ENCODE measurements around the gene MSMO1. TPM values are rescaled to one million over a fixed set of nuclear protein-coding genes. Genes with fewer than 3 reads are reported as not detected.

MSMO1 gene
- total and polyA plus RNA-seq, 2 experiments from 2014 or later = 145 to 272 TPM

DNA sequence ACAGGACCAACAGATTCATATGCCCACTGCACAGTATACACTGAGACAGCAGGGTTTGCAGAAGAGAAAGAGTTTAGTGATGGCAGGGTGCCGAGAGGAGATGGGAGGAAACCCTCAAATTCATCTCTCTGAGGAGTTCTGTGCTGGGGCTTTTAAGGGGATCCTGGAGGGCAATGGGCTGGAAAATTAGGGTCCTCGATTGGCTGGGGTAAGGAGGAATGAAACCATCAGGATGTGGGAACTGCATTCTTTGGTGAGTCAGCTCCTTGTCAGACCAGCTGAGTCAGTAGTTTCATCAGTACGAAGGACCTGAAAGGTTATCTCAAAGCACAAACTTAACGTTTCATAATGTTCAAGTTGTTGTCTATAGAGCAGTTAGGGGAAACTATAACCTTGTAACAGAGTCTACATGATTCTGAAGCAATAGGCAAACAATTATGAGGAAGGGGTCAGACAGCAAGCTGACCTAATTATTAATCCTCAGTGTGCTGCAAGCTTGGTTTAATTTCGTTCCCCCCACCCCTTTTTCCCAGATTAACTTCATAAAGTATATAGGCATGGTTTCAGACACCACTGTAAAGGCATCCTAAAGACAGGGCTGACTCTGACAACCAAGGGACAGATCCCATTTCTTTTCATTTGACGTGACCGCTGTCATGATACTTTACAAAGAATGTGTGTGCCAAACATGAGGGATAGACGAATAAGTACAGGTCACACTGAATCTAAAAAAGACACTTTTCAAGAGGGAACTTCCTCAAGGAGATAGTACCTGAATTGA is 1.5 kb upstream of the MSMO1 start:
- H3K4me3 Mint-ChIP-seq = no peak overlapping the region; the same call in 1 of the 3 replicates
- Histone ChIP-seq H3K4me3 (peak overlapping the region; percentile 68), H3F3A (replicated peaks; ENCODE audit: low read depth) (no peaks in the 10 kb centered on the region; the same call in 1 of the 2 replicates), H3K27me3 (ENCODE audit: insufficient read depth) (no peaks in the 10 kb centered on the region), H3K9me2 (ENCODE audit: insufficient read depth) (no peaks in the 10 kb centered on the region), H3K4me2 (peak overlapping the region; percentile 84), H3K27ac (ENCODE audit: low read depth) (peak overlapping the region; percentile 96), H3K36me3 (ENCODE audit: insufficient read depth) (peaks cover 10% of the 10 kb centered on the region), H3K79me2 (replicated peaks; ENCODE audit: insufficient read depth) (peaks cover 34% of the 10 kb centered on the region), H3K4me1 (ENCODE audit: insufficient read depth) (peaks cover 25% of the 10 kb centered on the region), H2AFZ (peak overlapping the region; percentile 19; the same call in 1 of the 2 replicates), H4K20me1 (replicated peaks; ENCODE audit: insufficient read depth) (peaks cover 25% of the 10 kb centered on the region)
- ATAC-seq (no peak), DNase-seq (ENCODE audit: low spot score) (peak; percentile 61)
- H3K27me3 Mint-ChIP-seq (ENCODE audit: insufficient read depth, low read depth, poor library complexity) = peaks cover 5% of the 10 kb centered on the region
- TF ChIP-seq, protein P1, sequence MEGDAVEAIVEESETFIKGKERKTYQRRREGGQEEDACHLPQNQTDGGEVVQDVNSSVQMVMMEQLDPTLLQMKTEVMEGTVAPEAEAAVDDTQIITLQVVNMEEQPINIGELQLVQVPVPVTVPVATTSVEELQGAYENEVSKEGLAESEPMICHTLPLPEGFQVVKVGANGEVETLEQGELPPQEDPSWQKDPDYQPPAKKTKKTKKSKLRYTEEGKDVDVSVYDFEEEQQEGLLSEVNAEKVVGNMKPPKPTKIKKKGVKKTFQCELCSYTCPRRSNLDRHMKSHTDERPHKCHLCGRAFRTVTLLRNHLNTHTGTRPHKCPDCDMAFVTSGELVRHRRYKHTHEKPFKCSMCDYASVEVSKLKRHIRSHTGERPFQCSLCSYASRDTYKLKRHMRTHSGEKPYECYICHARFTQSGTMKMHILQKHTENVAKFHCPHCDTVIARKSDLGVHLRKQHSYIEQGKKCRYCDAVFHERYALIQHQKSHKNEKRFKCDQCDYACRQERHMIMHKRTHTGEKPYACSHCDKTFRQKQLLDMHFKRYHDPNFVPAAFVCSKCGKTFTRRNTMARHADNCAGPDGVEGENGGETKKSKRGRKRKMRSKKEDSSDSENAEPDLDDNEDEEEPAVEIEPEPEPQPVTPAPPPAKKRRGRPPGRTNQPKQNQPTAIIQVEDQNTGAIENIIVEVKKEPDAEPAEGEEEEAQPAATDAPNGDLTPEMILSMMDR (conservative IDR thresholded peaks at IDR 0.05; ENCODE audit: low read depth in 2 of 2) = no peak
- TF ChIP-seq, protein P2, sequence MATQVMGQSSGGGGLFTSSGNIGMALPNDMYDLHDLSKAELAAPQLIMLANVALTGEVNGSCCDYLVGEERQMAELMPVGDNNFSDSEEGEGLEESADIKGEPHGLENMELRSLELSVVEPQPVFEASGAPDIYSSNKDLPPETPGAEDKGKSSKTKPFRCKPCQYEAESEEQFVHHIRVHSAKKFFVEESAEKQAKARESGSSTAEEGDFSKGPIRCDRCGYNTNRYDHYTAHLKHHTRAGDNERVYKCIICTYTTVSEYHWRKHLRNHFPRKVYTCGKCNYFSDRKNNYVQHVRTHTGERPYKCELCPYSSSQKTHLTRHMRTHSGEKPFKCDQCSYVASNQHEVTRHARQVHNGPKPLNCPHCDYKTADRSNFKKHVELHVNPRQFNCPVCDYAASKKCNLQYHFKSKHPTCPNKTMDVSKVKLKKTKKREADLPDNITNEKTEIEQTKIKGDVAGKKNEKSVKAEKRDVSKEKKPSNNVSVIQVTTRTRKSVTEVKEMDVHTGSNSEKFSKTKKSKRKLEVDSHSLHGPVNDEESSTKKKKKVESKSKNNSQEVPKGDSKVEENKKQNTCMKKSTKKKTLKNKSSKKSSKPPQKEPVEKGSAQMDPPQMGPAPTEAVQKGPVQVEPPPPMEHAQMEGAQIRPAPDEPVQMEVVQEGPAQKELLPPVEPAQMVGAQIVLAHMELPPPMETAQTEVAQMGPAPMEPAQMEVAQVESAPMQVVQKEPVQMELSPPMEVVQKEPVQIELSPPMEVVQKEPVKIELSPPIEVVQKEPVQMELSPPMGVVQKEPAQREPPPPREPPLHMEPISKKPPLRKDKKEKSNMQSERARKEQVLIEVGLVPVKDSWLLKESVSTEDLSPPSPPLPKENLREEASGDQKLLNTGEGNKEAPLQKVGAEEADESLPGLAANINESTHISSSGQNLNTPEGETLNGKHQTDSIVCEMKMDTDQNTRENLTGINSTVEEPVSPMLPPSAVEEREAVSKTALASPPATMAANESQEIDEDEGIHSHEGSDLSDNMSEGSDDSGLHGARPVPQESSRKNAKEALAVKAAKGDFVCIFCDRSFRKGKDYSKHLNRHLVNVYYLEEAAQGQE (IDR thresholded peaks at IDR 0.05; ENCODE audit: unreplicated experiment) = no peak
- TF ChIP-seq ZNF114 (CRISPR knock-in tag; IDR thresholded peaks at IDR 0.05) (no peak), NANOG (IDR thresholded peaks at IDR 0.05; ENCODE audit: borderline replicate concordance) (no peak), STAT1 (IDR thresholded peaks at IDR 0.05; ENCODE audit: unreplicated experiment) (no peak), EZH2 (IDR thresholded peaks at IDR 0.05; ENCODE audit: low read depth, unreplicated experiment) (no peak), CREB1 (CRISPR knock-in tag; IDR thresholded peaks at IDR 0.05; ENCODE audit: low read depth) (no peak), JUNB (IDR thresholded peaks at IDR 0.05; ENCODE audit: unreplicated experiment) (no peak), POLR2AphosphoS5 (IDR thresholded peaks at IDR 0.05; ENCODE audit: low read depth) (no peak), EZH2phosphoT487 (IDR thresholded peaks at IDR 0.05; ENCODE audit: unreplicated experiment) (no peak), ZNF331 (CRISPR knock-in tag; IDR thresholded peaks at IDR 0.05; ENCODE audit: low read depth) (no peak)
- TF ChIP-seq, protein P3, sequence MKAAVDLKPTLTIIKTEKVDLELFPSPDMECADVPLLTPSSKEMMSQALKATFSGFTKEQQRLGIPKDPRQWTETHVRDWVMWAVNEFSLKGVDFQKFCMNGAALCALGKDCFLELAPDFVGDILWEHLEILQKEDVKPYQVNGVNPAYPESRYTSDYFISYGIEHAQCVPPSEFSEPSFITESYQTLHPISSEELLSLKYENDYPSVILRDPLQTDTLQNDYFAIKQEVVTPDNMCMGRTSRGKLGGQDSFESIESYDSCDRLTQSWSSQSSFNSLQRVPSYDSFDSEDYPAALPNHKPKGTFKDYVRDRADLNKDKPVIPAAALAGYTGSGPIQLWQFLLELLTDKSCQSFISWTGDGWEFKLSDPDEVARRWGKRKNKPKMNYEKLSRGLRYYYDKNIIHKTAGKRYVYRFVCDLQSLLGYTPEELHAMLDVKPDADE (IDR thresholded peaks at IDR 0.05) = no peak
- TF ChIP-seq, protein P4, sequence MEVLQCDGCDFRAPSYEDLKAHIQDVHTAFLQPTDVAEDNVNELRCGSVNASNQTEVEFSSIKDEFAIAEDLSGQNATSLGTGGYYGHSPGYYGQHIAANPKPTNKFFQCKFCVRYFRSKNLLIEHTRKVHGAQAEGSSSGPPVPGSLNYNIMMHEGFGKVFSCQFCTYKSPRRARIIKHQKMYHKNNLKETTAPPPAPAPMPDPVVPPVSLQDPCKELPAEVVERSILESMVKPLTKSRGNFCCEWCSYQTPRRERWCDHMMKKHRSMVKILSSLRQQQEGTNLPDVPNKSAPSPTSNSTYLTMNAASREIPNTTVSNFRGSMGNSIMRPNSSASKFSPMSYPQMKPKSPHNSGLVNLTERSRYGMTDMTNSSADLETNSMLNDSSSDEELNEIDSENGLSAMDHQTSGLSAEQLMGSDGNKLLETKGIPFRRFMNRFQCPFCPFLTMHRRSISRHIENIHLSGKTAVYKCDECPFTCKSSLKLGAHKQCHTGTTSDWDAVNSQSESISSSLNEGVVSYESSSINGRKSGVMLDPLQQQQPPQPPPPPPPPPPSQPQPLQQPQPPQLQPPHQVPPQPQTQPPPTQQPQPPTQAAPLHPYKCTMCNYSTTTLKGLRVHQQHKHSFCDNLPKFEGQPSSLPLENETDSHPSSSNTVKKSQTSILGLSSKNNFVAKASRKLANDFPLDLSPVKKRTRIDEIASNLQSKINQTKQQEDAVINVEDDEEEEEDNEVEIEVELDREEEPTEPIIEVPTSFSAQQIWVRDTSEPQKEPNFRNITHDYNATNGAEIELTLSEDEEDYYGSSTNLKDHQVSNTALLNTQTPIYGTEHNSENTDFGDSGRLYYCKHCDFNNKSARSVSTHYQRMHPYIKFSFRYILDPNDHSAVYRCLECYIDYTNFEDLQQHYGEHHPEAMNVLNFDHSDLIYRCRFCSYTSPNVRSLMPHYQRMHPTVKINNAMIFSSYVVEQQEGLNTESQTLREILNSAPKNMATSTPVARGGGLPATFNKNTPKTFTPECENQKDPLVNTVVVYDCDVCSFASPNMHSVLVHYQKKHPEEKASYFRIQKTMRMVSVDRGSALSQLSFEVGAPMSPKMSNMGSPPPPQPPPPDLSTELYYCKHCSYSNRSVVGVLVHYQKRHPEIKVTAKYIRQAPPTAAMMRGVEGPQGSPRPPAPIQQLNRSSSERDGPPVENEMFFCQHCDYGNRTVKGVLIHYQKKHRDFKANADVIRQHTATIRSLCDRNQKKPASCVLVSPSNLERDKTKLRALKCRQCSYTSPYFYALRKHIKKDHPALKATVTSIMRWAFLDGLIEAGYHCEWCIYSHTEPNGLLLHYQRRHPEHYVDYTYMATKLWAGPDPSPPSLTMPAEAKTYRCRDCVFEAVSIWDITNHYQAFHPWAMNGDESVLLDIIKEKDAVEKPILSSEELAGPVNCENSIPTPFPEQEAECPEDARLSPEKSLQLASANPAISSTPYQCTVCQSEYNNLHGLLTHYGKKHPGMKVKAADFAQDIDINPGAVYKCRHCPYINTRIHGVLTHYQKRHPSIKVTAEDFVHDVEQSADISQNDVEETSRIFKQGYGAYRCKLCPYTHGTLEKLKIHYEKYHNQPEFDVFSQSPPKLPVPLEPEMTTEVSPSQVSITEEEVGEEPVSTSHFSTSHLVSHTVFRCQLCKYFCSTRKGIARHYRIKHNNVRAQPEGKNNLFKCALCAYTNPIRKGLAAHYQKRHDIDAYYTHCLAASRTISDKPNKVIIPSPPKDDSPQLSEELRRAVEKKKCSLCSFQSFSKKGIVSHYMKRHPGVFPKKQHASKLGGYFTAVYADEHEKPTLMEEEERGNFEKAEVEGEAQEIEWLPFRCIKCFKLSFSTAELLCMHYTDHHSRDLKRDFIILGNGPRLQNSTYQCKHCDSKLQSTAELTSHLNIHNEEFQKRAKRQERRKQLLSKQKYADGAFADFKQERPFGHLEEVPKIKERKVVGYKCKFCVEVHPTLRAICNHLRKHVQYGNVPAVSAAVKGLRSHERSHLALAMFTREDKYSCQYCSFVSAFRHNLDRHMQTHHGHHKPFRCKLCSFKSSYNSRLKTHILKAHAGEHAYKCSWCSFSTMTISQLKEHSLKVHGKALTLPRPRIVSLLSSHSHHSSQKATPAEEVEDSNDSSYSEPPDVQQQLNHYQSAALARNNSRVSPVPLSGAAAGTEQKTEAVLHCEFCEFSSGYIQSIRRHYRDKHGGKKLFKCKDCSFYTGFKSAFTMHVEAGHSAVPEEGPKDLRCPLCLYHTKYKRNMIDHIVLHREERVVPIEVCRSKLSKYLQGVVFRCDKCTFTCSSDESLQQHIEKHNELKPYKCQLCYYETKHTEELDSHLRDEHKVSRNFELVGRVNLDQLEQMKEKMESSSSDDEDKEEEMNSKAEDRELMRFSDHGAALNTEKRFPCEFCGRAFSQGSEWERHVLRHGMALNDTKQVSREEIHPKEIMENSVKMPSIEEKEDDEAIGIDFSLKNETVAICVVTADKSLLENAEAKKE (CRISPR knock-in tag; IDR thresholded peaks at IDR 0.05) = no peak
- H3K36me3 Mint-ChIP-seq (ENCODE audit: low read depth) = peaks cover 7% of the 10 kb centered on the region
- H3K9me3 Mint-ChIP-seq = no peaks in the 10 kb centered on the region
- peak overlapping the region; percentile 90 for H3K27ac Mint-ChIP-seq
- peaks cover 25% of the 10 kb centered on the region for H3K4me1 Mint-ChIP-seq

Measured in GM23338 (cell line).